ENCODE results near the gene KIF1C.
"Not testable (repeated sequence)": the region's sequence is repeated elsewhere in the genome, so short reads cannot be mapped to it uniquely, and the experiment has no call there.

Gene KIF1C

DNA sequence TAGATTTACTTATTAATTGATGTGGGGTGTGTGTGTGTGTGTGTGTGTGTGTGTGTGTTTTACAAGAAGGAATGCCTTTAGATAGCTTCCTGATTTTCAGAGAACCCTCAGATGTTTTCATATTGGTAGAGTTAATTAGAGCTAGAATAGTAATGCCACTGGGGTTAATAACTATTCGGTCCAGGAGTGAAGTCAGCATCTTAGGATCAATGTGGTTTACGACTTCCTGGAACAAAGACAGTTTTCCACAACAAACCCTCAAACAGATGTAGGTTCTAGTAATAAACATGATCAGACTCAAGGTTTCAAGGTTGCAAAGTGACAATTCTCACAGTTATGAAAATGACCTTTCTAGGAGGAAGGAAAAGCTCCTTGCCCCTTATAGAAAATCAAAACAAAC is 49.7 kb downstream of the KIF1C start:
- no peak for DNase-seq

DNA sequence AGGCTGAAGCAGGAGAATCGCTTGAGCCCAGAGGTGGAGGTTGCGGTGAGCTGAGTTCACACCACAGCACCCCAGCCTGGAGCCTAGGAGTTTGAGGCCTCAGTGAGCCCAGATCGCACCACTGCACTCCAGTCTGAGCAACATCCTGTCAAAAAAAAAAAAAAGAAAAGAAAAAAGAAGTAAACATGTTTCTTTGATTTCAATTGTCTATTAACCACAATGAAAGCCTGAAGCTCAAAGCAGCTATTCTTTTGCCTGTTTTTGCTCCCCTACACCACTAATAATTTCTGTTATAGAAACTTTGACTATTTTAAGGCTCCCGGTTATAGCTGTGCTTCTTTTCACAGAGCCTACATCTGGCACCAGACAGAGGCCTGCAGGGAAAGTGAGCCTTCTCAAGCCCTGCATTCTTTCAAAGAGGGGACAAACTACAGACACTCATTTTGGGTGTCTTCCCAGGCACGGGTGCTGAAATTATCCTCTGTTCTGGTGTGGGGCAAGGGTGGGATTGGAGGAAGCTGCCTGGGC is 51.6 kb downstream of the KIF1C start:
- no peak for DNase-seq

DNA sequence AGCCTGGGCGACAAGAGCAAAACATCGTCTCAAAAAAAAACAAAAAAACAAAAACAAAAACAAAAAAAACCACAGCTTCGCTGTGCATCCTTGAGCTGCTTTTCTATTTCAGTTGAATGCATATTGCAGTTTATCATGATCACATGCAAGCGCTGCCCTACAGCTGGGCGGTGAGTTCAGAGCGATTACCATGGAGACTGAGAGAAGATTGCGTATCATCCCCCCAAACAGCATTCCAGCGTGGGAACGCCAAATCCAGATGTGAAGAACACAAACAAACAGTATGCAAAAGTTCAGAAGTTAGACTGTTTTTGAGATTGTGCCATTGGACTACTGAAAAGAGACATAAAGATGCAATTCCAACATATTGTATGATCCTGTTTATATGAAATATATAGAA is 52.5 kb downstream of the KIF1C start:
- DNase-seq = no peak

DNA sequence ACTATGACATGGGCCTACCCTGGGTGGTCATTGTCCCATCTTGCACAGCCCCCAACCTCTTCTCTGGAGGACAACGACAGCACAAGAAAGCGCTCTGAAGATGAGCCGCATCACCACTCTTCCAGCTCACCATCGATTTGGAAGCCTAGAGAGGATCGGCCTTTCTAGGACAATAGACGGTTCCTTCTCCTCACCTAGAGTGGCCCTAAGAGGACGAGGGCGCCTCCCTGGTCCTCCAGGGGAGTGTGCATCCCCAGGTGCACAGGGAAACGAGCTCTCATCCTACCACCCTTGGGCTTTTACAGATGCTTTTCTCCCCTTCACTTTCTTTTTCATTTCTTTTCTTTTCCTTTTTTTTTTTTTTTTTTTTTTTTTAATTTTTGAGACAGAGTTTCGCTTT is 57.8 kb downstream of the KIF1C start:
- no peak for DNase-seq

DNA sequence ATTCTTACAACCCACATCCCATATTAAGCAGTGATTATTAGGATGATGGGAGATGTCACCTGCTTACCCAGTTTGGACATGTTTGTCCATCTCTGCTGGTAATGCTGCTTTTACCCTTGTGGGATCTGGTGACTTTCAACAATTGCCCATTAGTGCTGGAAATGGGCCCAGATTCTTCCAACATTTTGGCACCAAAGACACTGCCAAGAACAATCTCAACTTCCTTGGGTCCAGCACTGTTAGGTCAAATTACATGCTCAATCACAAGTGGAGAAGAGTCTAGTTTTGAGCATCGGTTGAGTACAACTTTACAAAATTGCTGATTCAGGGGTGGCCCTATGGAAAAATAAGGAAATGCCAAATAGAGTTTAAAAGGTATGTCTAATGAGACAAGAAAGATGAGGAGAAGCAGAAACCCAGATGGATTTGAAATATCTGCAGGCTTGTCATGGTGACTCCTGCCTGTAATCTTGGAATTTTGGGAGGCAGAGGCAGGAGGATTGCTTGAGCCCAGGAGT is 67.5 kb downstream of the KIF1C start:
- no peak for DNase-seq

DNA sequence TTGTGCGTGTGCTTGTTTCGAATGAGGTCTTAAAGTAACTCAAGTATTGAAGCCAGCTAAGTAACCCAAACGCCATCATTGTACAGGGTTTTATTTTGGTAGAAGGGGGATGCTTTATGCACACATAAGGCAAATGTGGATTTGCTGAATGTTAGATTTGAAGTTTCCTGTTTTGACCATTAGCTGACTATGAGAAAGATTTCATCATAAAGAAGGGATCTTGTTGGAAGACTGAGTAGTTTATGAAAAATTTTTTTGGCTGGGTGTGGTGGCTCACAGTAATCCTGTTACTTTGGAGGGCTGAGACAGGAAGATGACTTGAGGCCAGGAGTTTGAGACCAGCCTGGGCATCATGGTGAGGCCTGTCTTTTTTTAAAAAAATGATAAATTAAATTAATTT is 70.5 kb downstream of the KIF1C start:
- DNase-seq = no peak

DNA sequence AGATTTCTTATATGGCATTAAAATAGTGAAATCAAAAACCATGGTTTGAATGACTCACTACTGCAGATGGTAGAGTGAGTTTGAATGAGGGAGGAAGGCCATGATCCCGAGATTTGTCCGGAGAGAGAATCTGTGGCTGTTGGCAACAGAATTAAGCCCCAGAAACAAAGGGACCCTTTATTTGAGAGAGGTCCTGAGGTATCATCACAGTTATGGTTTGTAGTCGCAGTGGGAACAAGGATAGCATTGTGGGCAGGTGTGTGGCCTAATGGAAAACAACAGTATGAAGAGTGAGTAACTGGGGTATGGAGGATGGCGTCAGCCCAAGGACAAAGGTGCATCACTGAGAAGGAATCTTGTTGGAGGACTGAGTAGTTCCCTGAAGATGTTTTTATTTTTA is 72.0 kb downstream of the KIF1C start:
- no peak for DNase-seq

DNA sequence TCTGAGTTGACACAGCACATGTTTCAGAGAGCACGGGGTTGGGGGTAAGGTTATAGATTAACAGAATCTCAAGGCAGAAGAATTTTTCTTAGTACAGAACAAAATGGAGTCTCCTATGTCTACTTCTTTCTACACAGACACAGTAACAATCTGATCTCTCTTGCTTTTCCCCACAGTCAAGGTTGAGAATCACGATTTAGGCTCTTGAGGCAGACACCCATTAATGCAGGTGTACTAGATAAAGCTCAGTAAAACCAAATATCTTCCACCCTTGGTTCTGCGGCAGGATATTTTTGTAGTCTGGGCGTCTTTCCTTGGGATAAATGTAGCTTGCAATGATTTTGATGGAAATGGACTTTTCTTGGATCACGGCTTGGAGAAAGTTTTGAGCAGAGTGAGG is 77.7 kb downstream of the KIF1C start:
- DNase-seq = not testable (repeated sequence)

DNA sequence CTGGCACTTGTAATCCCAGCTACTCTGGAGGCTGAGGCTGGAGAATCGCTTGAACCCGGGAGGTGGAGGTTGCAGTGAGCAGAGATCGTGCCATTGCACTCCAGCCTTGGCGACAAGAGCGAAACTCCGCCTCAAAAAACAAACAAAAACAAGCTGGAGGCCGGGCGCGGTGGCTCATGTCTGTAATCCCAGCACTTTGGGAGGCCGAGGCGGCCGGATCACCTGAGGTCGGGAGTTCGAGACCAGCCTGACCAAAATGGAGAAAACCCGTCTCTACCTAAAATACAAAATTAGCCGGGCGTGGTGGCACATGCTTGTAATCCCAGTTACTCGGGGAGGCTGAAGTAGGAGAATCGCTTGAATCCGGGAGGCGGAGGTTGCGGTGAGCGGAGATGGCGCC is 79.5 kb downstream of the KIF1C start:
- DNase-seq = not testable (repeated sequence)

DNA sequence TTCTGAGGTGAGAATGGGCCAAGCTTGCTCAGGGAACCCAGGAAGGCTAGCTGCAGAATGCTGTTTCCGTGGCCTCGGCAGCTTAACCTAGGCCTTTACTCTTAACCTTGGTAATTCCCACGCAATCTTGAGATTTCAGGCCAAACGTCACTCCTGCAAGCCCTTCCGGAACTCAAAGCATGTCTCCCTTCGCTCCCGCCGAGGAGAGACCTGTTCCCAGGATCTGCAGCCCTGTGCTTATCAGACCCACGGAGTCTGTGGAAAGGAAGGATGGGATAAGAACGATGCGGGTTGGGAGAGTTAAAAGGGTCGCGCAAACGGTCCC is 80.0 kb downstream of the KIF1C start:
- no peak for DNase-seq
